ENCODE measurements around the gene AIPL1.

The AIPL1 gene

GRCh38 chr17:6465206-6466003, 30.5 kb upstream of the AIPL1 start:
- no peak for TF ChIP-seq YY1 (IDR thresholded peaks at IDR 0.05; ENCODE audit: insufficient read depth, insufficient read length)
- TF ChIP-seq ZNF274 (IDR thresholded peaks at IDR 0.05; ENCODE audit: low read depth, low read length) = no peak
- no peak for TF ChIP-seq SUZ12 (IDR thresholded peaks at IDR 0.05; ENCODE audit: extremely low read depth, insufficient read depth, insufficient read length)
- Histone ChIP-seq H3K9me3 (ENCODE audit: insufficient read depth, low read length) (no peaks in the 10 kb centered on the region), H3K27me3 (ENCODE audit: insufficient read depth, insufficient read length) (no peaks in the 10 kb centered on the region), H3K4me1 (ENCODE audit: insufficient read depth, insufficient read length) (peaks cover 14% of the 10 kb centered on the region), H3K9ac (ENCODE audit: insufficient read length, low read depth) (no peak overlapping the region), H3K4me3 (ENCODE audit: insufficient read length, low read depth) (no peak overlapping the region), H3K36me3 (ENCODE audit: insufficient read depth, insufficient read length, low read length) (no peaks in the 10 kb centered on the region)
- DNase-seq (ENCODE audit: low read depth, low spot score) = no peak

- no peak for TF ChIP-seq ZNF274 (IDR thresholded peaks at IDR 0.05; ENCODE audit: low read depth, low read length)
- no peak for TF ChIP-seq SUZ12 (IDR thresholded peaks at IDR 0.05; ENCODE audit: extremely low read depth, insufficient read depth, insufficient read length)
- TF ChIP-seq YY1 (IDR thresholded peaks at IDR 0.05; ENCODE audit: insufficient read depth, insufficient read length) = no peak
- Histone ChIP-seq H3K9me3 (ENCODE audit: insufficient read depth, low read length) (no peaks in the 10 kb centered on the region), H3K4me1 (ENCODE audit: insufficient read depth, insufficient read length) (peaks cover 13% of the 10 kb centered on the region), H3K4me3 (ENCODE audit: insufficient read length, low read depth) (no peak overlapping the region), H3K9ac (ENCODE audit: insufficient read length, low read depth) (no peak overlapping the region), H3K27me3 (ENCODE audit: insufficient read depth, insufficient read length) (no peaks in the 10 kb centered on the region), H3K36me3 (ENCODE audit: insufficient read depth, insufficient read length, low read length) (no peaks in the 10 kb centered on the region)
- no peak for DNase-seq (ENCODE audit: low read depth, low spot score)
Observed at GRCh38 chr17:6464446-6465041, 29.6 kb upstream of the AIPL1 start.

GRCh38 chr17:6463616-6464445, 28.9 kb upstream of the AIPL1 start:
- no peaks in the 10 kb centered on the region for H3K9me3 ChIP-seq (ENCODE audit: insufficient read depth, low read length)
- H3K27me3 ChIP-seq (ENCODE audit: insufficient read depth, insufficient read length) = no peaks in the 10 kb centered on the region
- TF ChIP-seq ZNF274 (IDR thresholded peaks at IDR 0.05; ENCODE audit: low read depth, low read length) (no peak), YY1 (IDR thresholded peaks at IDR 0.05; ENCODE audit: insufficient read depth, insufficient read length) (no peak)
- H3K9ac ChIP-seq (ENCODE audit: insufficient read length, low read depth) = no peak overlapping the region
- peaks cover 13% of the 10 kb centered on the region for H3K4me1 ChIP-seq (ENCODE audit: insufficient read depth, insufficient read length)
- no peaks in the 10 kb centered on the region for H3K36me3 ChIP-seq (ENCODE audit: insufficient read depth, insufficient read length, low read length)
- H3K4me3 ChIP-seq (ENCODE audit: insufficient read length, low read depth) = no peak overlapping the region
- no peak for DNase-seq (ENCODE audit: low read depth, low spot score)

- H3K36me3 ChIP-seq (ENCODE audit: insufficient read depth, insufficient read length, low read length) = no peaks in the 10 kb centered on the region
- no peak overlapping the region for H3K4me3 ChIP-seq (ENCODE audit: insufficient read length, low read depth)
- TF ChIP-seq ZNF274 (IDR thresholded peaks at IDR 0.05; ENCODE audit: low read depth, low read length) (no peak), YY1 (IDR thresholded peaks at IDR 0.05; ENCODE audit: insufficient read depth, insufficient read length) (no peak), SUZ12 (IDR thresholded peaks at IDR 0.05; ENCODE audit: extremely low read depth, insufficient read depth, insufficient read length) (no peak)
- H3K9ac ChIP-seq (ENCODE audit: insufficient read length, low read depth) = peak overlapping the region; percentile 67
- no peak for DNase-seq (ENCODE audit: low read depth, low spot score)
- no peaks in the 10 kb centered on the region for H3K9me3 ChIP-seq (ENCODE audit: insufficient read depth, low read length)
- no peaks in the 10 kb centered on the region for H3K27me3 ChIP-seq (ENCODE audit: insufficient read depth, insufficient read length)
- H3K4me1 ChIP-seq (ENCODE audit: insufficient read depth, insufficient read length) = peaks cover 16% of the 10 kb centered on the region
Observed at GRCh38 chr17:6462692-6463091, 27.8 kb upstream of the AIPL1 start.

GRCh38 chr17:6461792-6462524, 27.0 kb upstream of the AIPL1 start:
- TF ChIP-seq YY1 (IDR thresholded peaks at IDR 0.05; ENCODE audit: insufficient read depth, insufficient read length) = no peak
- no peak for TF ChIP-seq ZNF274 (IDR thresholded peaks at IDR 0.05; ENCODE audit: low read depth, low read length)
- no peak for TF ChIP-seq SUZ12 (IDR thresholded peaks at IDR 0.05; ENCODE audit: extremely low read depth, insufficient read depth, insufficient read length)
- H3K36me3 ChIP-seq (ENCODE audit: insufficient read depth, insufficient read length, low read length) = no peaks in the 10 kb centered on the region
- peak overlapping the region; percentile 64 for H3K9ac ChIP-seq (ENCODE audit: insufficient read length, low read depth)
- peak; percentile 73 for DNase-seq (ENCODE audit: low read depth, low spot score)
- H3K9me3 ChIP-seq (ENCODE audit: insufficient read depth, low read length) = no peaks in the 10 kb centered on the region
- H3K4me3 ChIP-seq (ENCODE audit: insufficient read length, low read depth) = no peak overlapping the region
- H3K27me3 ChIP-seq (ENCODE audit: insufficient read depth, insufficient read length) = no peaks in the 10 kb centered on the region
- peaks cover 17% of the 10 kb centered on the region for H3K4me1 ChIP-seq (ENCODE audit: insufficient read depth, insufficient read length)

- TF ChIP-seq YY1 (IDR thresholded peaks at IDR 0.05; ENCODE audit: insufficient read depth, insufficient read length) (no peak), ZNF274 (IDR thresholded peaks at IDR 0.05; ENCODE audit: low read depth, low read length) (no peak), SUZ12 (IDR thresholded peaks at IDR 0.05; ENCODE audit: extremely low read depth, insufficient read depth, insufficient read length) (no peak)
- no peak overlapping the region for H3K4me3 ChIP-seq (ENCODE audit: insufficient read length, low read depth)
- H3K36me3 ChIP-seq (ENCODE audit: insufficient read depth, insufficient read length, low read length) = no peaks in the 10 kb centered on the region
- no peaks in the 10 kb centered on the region for H3K9me3 ChIP-seq (ENCODE audit: insufficient read depth, low read length)
- peaks cover 21% of the 10 kb centered on the region for H3K4me1 ChIP-seq (ENCODE audit: insufficient read depth, insufficient read length)
- H3K9ac ChIP-seq (ENCODE audit: insufficient read length, low read depth) = peak overlapping the region; percentile 64
- DNase-seq (ENCODE audit: low read depth, low spot score) = no peak
- no peaks in the 10 kb centered on the region for H3K27me3 ChIP-seq (ENCODE audit: insufficient read depth, insufficient read length)
Observed at GRCh38 chr17:6461246-6461645, 26.3 kb upstream of the AIPL1 start.
